Panc1 (cell line): ENCODE data around the gene CEMIP. TPM values are rescaled to one million over a fixed set of nuclear protein-coding genes. Genes with fewer than 3 reads are reported as not detected.

Experiments
- ATAC-seq: fragments of 200-7000 bp; cut with Tn5 transposase; 2 replicates; pipeline ENCODE4 v1.9.1; 2020; ENCODE audit warnings: mild to moderate bottlenecking, moderate library complexity
- BruUV-seq: library from RNA; stranded (reverse); fragments of 400-500 nt; replicated peaks from 2 replicates; lab custom pipeline; 2021; lab: Mats Ljungman, UMichigan
- CTCF ChIA-PET: fragments of 300-600 bp; sonication (Branson Sonifier 250); formaldehyde crosslinking; loops from one replicate; lab custom pipeline; 2022; ENCODE audit warnings: antibody characterized with exemption; lab: Charles Lee
- POLR2A ChIA-PET: fragments of 300-600 bp; sonication (Branson Sonifier 250); formaldehyde crosslinking; loops from one replicate; lab custom pipeline; 2022; ENCODE audit warnings: antibody characterized with exemption; lab: Charles Lee
- DNase-seq: peaks from one replicate; pipeline ENCODE4 v3.0.0-alpha.2; 2010; ENCODE audit warnings: low read depth, low spot score
- H3K27ac ChIP-seq: 2 replicates; pipeline ENCODE4 v1.5.1; 2011; ENCODE audit warnings: mild to moderate bottlenecking, low read length, inconsistent platforms
- H3K27me3 ChIP-seq: fragments of 200-500 bp; sonication (Bioruptor generic); 2 replicates; pipeline ENCODE4 v1.6.0; 2014; ENCODE audit warnings: low read length, inconsistent platforms; ENCODE audit not compliant: control insufficient read depth, insufficient read depth
- H3K36me3 ChIP-seq: fragments of 200-500 bp; sonication (Bioruptor generic); 2 replicates; pipeline ENCODE4 v1.5.1; 2014; ENCODE audit warnings: inconsistent platforms, mild to moderate bottlenecking, low read length, moderate library complexity; ENCODE audit not compliant: control insufficient read depth, insufficient read depth
- H3K4me1 ChIP-seq: 2 replicates; pipeline ENCODE4 v1.5.1; 2011; ENCODE audit warnings: inconsistent platforms, mild to moderate bottlenecking, low read length, moderate library complexity; ENCODE audit not compliant: control insufficient read depth, insufficient read depth
- H3K4me3 ChIP-seq, 2 experiments: 2 replicates each; pipeline ENCODE4 v1.5.1; 2011 to 2012; ENCODE audit warnings: low read depth in 2 of 2, low read length in 2 of 2, mild to moderate bottlenecking in 2 of 2, inconsistent platforms in 1 of 2, moderate library complexity in 1 of 2
- H3K9me3 ChIP-seq: fragments of 200-500 bp; sonication (Bioruptor generic); 2 replicates; pipeline ENCODE4 v1.5.1; 2014; ENCODE audit warnings: low read depth, mild to moderate bottlenecking, inconsistent platforms, low read length, moderate library complexity; ENCODE audit not compliant: control insufficient read depth, insufficient read depth
- POLR2AphosphoS5 ChIP-seq: IDR thresholded peaks from 2 replicates; pipeline ENCODE4 v1.6.1; 2012; ENCODE audit warnings: mild to moderate bottlenecking, low read depth, low read length, moderate library complexity
- SIN3A ChIP-seq: IDR thresholded peaks from 2 replicates; pipeline ENCODE4 v1.6.1; 2012; ENCODE audit warnings: low read depth, mild to moderate bottlenecking, low read length, moderate library complexity, borderline replicate concordance; ENCODE audit not compliant: insufficient read depth
- TCF7L2 ChIP-seq: IDR thresholded peaks from 2 replicates; pipeline ENCODE4 v1.6.1; 2011; ENCODE audit warnings: mild to moderate bottlenecking, low read depth, low read length, inconsistent platforms
- in situ Hi-C: cut with HindIII; loops from 2 replicates; pipeline ENCODE4 v1.10.0; 2016; ENCODE audit warnings: low sequenced_read_pairs, low pct_unique_long_range_greater_than_20kb
- intact Hi-C: fragments of 100-400 bp; cut with micrococcal nuclease; formaldehyde crosslinking; loops from one replicate; pipeline ENCODE4 v1.10.0; 2022; ENCODE audit not compliant: unreplicated experiment
- total RNA-seq: library from RNA; stranded (reverse); gene quantifications from one replicate; pipeline ENCODE4 v1.2.1, GENCODE V29; 2021; ENCODE audit not compliant: unreplicated experiment
- TF ChIP-seq, protein P1 (sequence below), 2 experiments: IDR thresholded peaks; 2 replicates each; pipeline ENCODE4 v1.6.1; 2011 to 2012; ENCODE audit warnings: low read depth in 2 of 2, control low read depth in 1 of 2, low read length in 1 of 2, mild to moderate bottlenecking in 1 of 2, moderate library complexity in 1 of 2; ENCODE audit not compliant: insufficient read depth in 1 of 2
- TF ChIP-seq, protein P2 (sequence below): fragments of 450-650 bp; IDR thresholded peaks from 2 replicates; pipeline ENCODE4 v1.5.1; 2017; ENCODE audit warnings: mild to moderate bottlenecking

The CEMIP gene
- total RNA-seq, 1 experiment from 2014 or later = 0.46 TPM

DNA sequence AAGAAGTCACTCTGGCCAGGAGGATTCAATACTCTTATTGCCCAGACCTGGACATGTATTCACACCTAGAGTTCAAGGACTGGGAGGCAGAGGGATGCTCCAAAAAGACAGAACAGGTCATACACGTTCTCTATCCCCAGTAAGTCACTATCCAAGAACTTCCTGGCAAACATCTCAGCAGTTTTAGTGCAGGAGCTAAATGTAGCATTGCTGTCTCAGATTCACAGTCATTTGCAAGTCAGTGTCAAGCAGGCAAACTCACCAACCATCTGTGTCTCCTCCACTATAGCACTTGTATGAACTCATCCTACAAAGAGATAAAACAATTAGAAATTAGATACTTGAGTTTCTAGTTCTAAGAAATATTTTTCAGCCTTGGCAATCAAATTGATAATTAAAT, 45.7 kb upstream of the CEMIP start:
- H3K4me3 ChIP-seq = no peak overlapping the region
- no peak for ATAC-seq
- DNase-seq = no peak
- TF ChIP-seq, protein P1, sequence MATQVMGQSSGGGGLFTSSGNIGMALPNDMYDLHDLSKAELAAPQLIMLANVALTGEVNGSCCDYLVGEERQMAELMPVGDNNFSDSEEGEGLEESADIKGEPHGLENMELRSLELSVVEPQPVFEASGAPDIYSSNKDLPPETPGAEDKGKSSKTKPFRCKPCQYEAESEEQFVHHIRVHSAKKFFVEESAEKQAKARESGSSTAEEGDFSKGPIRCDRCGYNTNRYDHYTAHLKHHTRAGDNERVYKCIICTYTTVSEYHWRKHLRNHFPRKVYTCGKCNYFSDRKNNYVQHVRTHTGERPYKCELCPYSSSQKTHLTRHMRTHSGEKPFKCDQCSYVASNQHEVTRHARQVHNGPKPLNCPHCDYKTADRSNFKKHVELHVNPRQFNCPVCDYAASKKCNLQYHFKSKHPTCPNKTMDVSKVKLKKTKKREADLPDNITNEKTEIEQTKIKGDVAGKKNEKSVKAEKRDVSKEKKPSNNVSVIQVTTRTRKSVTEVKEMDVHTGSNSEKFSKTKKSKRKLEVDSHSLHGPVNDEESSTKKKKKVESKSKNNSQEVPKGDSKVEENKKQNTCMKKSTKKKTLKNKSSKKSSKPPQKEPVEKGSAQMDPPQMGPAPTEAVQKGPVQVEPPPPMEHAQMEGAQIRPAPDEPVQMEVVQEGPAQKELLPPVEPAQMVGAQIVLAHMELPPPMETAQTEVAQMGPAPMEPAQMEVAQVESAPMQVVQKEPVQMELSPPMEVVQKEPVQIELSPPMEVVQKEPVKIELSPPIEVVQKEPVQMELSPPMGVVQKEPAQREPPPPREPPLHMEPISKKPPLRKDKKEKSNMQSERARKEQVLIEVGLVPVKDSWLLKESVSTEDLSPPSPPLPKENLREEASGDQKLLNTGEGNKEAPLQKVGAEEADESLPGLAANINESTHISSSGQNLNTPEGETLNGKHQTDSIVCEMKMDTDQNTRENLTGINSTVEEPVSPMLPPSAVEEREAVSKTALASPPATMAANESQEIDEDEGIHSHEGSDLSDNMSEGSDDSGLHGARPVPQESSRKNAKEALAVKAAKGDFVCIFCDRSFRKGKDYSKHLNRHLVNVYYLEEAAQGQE (IDR thresholded peaks at IDR 0.05; ENCODE audit: insufficient read depth in 1 of 2, low read depth in 2 of 2, low read length in 1 of 2) = no peak
- TF ChIP-seq POLR2AphosphoS5 (no peak), TCF7L2 (no peak), SIN3A (no peak)
- TF ChIP-seq, protein P2, sequence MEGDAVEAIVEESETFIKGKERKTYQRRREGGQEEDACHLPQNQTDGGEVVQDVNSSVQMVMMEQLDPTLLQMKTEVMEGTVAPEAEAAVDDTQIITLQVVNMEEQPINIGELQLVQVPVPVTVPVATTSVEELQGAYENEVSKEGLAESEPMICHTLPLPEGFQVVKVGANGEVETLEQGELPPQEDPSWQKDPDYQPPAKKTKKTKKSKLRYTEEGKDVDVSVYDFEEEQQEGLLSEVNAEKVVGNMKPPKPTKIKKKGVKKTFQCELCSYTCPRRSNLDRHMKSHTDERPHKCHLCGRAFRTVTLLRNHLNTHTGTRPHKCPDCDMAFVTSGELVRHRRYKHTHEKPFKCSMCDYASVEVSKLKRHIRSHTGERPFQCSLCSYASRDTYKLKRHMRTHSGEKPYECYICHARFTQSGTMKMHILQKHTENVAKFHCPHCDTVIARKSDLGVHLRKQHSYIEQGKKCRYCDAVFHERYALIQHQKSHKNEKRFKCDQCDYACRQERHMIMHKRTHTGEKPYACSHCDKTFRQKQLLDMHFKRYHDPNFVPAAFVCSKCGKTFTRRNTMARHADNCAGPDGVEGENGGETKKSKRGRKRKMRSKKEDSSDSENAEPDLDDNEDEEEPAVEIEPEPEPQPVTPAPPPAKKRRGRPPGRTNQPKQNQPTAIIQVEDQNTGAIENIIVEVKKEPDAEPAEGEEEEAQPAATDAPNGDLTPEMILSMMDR = no peak
- no TSS peak for BruUV-seq
- ChIA-PET POLR2A (no interaction called here), CTCF (no interaction called here)
- in situ Hi-C loops (no loop called here), intact Hi-C loops (no loop called here)
- H3K27me3 ChIP-seq = no peaks in the 10 kb centered on the region
- H3K9me3 ChIP-seq = no peaks in the 10 kb centered on the region
- no peaks in the 10 kb centered on the region for H3K4me1 ChIP-seq
- H3K27ac ChIP-seq = no peak overlapping the region
- H3K36me3 ChIP-seq = no peaks in the 10 kb centered on the region

DNA sequence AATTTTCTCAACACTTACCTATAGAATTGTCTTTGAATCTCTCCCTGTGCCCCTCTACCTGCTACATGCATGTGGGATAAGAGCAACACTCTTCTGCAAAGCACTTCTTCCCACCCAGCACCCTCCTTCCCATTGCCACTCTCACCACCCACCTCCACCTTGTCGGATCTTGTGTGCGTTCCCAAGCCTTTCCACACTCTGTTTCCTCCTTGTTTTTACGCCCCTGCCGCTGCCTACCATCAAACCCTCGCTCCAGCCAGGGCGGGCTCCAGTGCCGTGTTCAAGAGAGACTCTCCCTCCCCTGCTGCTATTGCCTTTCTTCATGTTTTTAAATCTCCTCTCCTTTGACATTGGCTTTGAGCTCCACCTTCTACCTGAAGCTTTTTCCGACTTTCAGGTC, 43.8 kb upstream of the CEMIP start:
- no TSS peak for BruUV-seq
- DNase-seq (no peak), ATAC-seq (no peak)
- in situ Hi-C loops (no loop called here), intact Hi-C loops (no loop called here)
- Histone ChIP-seq H3K4me1 (no peaks in the 10 kb centered on the region), H3K36me3 (no peaks in the 10 kb centered on the region), H3K4me3 (no peak overlapping the region), H3K27me3 (no peaks in the 10 kb centered on the region), H3K9me3 (no peaks in the 10 kb centered on the region), H3K27ac (no peak overlapping the region)
- CTCF ChIA-PET = no interaction called here
- TF ChIP-seq, protein P1 (IDR thresholded peaks at IDR 0.05; ENCODE audit: insufficient read depth in 1 of 2, low read depth in 2 of 2, low read length in 1 of 2) = no peak
- TF ChIP-seq POLR2AphosphoS5 (no peak), TCF7L2 (no peak), SIN3A (no peak)
- TF ChIP-seq, protein P2 = no peak
- POLR2A ChIA-PET = no interaction called here
